Activated CD4-positive, alpha-beta T cell treated with anti-CD3 and anti-CD28 coated beads, Interleukin-2, amount 50 U/mL, for 24 hours (primary cell): ENCODE data around the gene WDR35.

Source experiments
- DNase-seq, 2 donors: peaks; one replicate each; pipeline ENCODE4 v3.0.0-alpha.2; 2020; ENCODE audit warnings: low read depth in 1 of 2, low spot score in 1 of 2

The WDR35 gene

GRCh38 chr2:19989667-19990415 lies at the start of gene WDR35:
Gene WDR35 (minus strand): TSS chr2:19990105. CDS start chr2:19990015, 90 bp downstream.
- DNase-seq: peak; percentile 84 to 88

GRCh38 chr2:20037660-20038059 lies 47.8 kb upstream of the WDR35 start:
- DNase-seq: no peak

GRCh38 chr2:20035955-20036666 lies 46.2 kb upstream of the WDR35 start:
- DNase-seq: no peak

GRCh38 chr2:20034821-20035220 lies 44.9 kb upstream of the WDR35 start:
- DNase-seq: no peak

GRCh38 chr2:20034218-20034617 lies 44.3 kb upstream of the WDR35 start:
- no peak for DNase-seq

- no peak for DNase-seq
Measured at GRCh38 chr2:20033322-20033721, 43.4 kb upstream of the WDR35 start.

GRCh38 chr2:20030224-20030623 lies 40.3 kb upstream of the WDR35 start:
- DNase-seq: no peak

- DNase-seq: no peak
Measured at GRCh38 chr2:20027705-20028434, 38.0 kb upstream of the WDR35 start.

- DNase-seq: no peak
Measured at GRCh38 chr2:20027260-20027677, 37.4 kb upstream of the WDR35 start.

- no peak for DNase-seq
Measured at GRCh38 chr2:20025065-20025786, 35.3 kb upstream of the WDR35 start.

GRCh38 chr2:20023688-20024087 lies 33.8 kb upstream of the WDR35 start:
- no peak for DNase-seq

- no peak for DNase-seq
Measured at GRCh38 chr2:20021405-20022009, 31.6 kb upstream of the WDR35 start.

- DNase-seq: no peak
Measured at GRCh38 chr2:20019747-20020146, 29.8 kb upstream of the WDR35 start.

GRCh38 chr2:20018601-20019152 lies 28.8 kb upstream of the WDR35 start:
- DNase-seq: no peak

GRCh38 chr2:20016346-20016745 lies 26.4 kb upstream of the WDR35 start:
- no peak for DNase-seq

- no peak for DNase-seq
Measured at GRCh38 chr2:20015482-20016083, 25.7 kb upstream of the WDR35 start.

GRCh38 chr2:20013126-20013849 lies 23.4 kb upstream of the WDR35 start:
- no peak for DNase-seq

GRCh38 chr2:20012282-20013125 lies 22.6 kb upstream of the WDR35 start, which contains the start of gene MATN3:
Gene MATN3 (minus strand): TSS chr2:20012668. CDS start chr2:20012631, 37 bp downstream.
- no peak for DNase-seq

GRCh38 chr2:20012032-20012281 lies 22.1 kb upstream of the WDR35 start:
- no peak for DNase-seq
